Left colon (tissue), 2 donors: Measurements from ENCODE around the gene AP1S1. TPM values are rescaled to one million over a fixed set of nuclear protein-coding genes. Genes with fewer than 3 reads are reported as not detected.

Source experiments
- ATAC-seq: fragments of 200-7000 bp; cut with Tn5 transposase; one replicate; pipeline ENCODE4 v1.9.1; 2020; ENCODE audit warnings: mild to moderate bottlenecking, moderate library complexity
- DNase-seq, 2 donors: peaks; one replicate each; pipeline ENCODE4 v3.0.0-alpha.2; 2020
- intact Hi-C, 2 donors: fragments of 100-400 bp; cut with DNase I in 1 of 2; cut with micrococcal nuclease in 1 of 2; formaldehyde crosslinking; loops; one replicate each; pipeline versions ENCODE4 v1.11.2 to v1.14.0; 2022; cut with DNase I, micrococcal nuclease
- microRNA-seq, 2 donors: library from miRNA; unstranded; fragments of <30 nt; microRNA quantifications; one replicate each; pipeline versions ENCODE4 v1.1.0 to v1.2.0, GENCODE V29; 2020
- total RNA-seq, 2 donors: library from RNA; stranded (reverse); fragmentation: NEBNext Ultra II Directional; extraction: Animal tissue kit (Norgen Biotek cat#: 25700); gene quantifications; one replicate each; pipeline ENCODE4 v1.2.1, GENCODE V29; 2021
- donor health status: DM: no; HTN: no; CAD: no.
- donor health status: DM: yes; HTN: yes; CAD: no.

AP1S1 gene
- total RNA-seq, 2 donors from 2014 or later, result 70.5 to 84.8 TPM

- intact Hi-C loops, result loop anchor here in 1 of 2 donors (10.0 kb wide), 1 partner anchor 57 kb away; no protein-coding TSS in a partner anchor
Observed at GRCh38 chr7:101207459-101207858, 53.2 kb downstream of the AP1S1 start.

DNA sequence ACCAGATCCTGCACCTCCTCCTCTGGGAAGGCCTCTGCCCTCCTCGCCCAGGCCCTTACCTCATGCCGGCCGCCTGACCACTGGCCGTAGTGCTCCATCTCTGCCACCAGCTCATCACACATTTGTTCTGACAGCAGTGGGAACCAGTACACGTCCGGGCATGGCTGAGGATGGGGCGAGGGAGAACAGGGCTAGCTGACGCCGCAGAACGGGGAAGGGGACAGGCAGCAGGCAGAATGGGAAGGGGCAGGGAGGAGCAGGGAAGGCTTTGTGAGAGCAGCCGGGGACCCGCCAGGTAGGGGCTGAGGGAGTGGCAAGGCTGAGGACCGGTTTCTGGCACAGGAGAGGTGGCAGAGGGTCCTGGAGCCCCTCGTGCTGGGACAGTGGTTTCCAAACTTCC, 54.5 kb downstream of the AP1S1 start:
- no peak for DNase-seq
- intact Hi-C loops, result loop anchor here in 1 of 2 donors (10.0 kb wide), 1 partner anchor 56 kb away; no protein-coding TSS in a partner anchor
- ATAC-seq, result no peak

More at GRCh38 chr7:101207459-101207858, 53.2 kb downstream of the AP1S1 start:
- DNase-seq (no peak), ATAC-seq (no peak)

DNA sequence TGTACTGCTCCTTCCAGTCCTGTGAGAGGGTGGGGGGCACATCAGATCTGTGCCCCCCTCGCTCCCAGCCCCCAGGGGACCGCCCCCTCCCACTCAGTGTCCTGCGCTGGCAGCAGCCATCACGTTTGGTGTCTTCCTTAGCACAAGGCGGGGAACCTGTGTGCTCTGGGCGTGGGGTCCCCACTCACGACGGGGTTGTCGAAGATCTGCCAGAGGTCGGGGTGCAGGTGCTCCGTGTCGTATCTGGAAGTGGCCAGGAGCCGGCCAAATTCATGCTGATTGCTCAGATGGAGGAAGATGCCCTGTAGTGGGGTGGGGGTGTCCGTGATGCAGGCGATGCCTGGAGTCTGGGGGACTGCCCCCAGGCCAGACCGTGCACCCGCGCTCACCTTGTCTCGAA, 55.9 kb downstream of the AP1S1 start:
- intact Hi-C loops, result no loop called here
- ATAC-seq (no peak), DNase-seq (no peak)

Small RNA genes lying within 50 kb of the gene (microRNA-seq; reads per million reads assigned to microRNA genes)
- gene MIR4653, result 0 to 0.53 reads per million in 2 donors

Other genes starting within 250 kb of the AP1S1 start
- gene MUC3A, start 204.9 kb upstream of the AP1S1 start, total RNA-seq, result 100 to 1,000 TPM; 144 to 185 TPM
- 1,000 to 10,000 TPM in 1 of 2 donors, 100 to 1,000 TPM in 1; 428 to 2,027 TPM for gene MUC12, start 184.9 kb upstream of the AP1S1 start, total RNA-seq
- 10 to 100 TPM; 12.1 to 42.2 TPM for gene MUC17, start 134.4 kb upstream of the AP1S1 start, total RNA-seq
- gene TRIM56, start 69.0 kb upstream of the AP1S1 start, total RNA-seq, result 10 to 100 TPM; 36.2 to 43.3 TPM
- gene SERPINE1, start 27.4 kb upstream of the AP1S1 start, total RNA-seq, result 1 to 10 TPM; 1.8 to 3.1 TPM
- under 1 TPM; 0.40 to 0.73 TPM for gene VGF, start 11.1 kb downstream of the AP1S1 start, total RNA-seq
- not detected for gene NAT16, start 25.8 kb downstream of the AP1S1 start, total RNA-seq
- gene MOGAT3, start 46.6 kb downstream of the AP1S1 start, total RNA-seq, result 10 to 100 TPM; 43.1 to 62.4 TPM
- 10 to 100 TPM; 81.9 to 85.9 TPM for gene PLOD3, start 63.1 kb downstream of the AP1S1 start, total RNA-seq
- gene ZNHIT1, start 63.7 kb downstream of the AP1S1 start, total RNA-seq, result 10 to 100 TPM; 85.3 to 92.9 TPM
- gene CLDN15, start 83.3 kb downstream of the AP1S1 start, total RNA-seq, result 10 to 100 TPM; 22.1 to 30.8 TPM
- 100 to 1,000 TPM; 150 to 156 TPM for gene FIS1, start 90.6 kb downstream of the AP1S1 start, total RNA-seq
- 1 to 10 TPM; 6.0 to 9.1 TPM for gene IFT22, start 167.3 kb downstream of the AP1S1 start, total RNA-seq
- not detected for gene COL26A1, start 208.4 kb downstream of the AP1S1 start, total RNA-seq